RWPE2 (cell line): ENCODE data around the gene IGFBP3.
A peak's percentile ranks its signal among the peaks of the same experiment; 100 is the strongest.

Experiments used
- ATAC-seq: fragments of 200-7000 bp; cut with Tn5 transposase; 3 replicates; pipeline ENCODE4 v1.9.1; 2021; ENCODE audit warnings: low read depth
- DNase-seq: peaks from one replicate; pipeline ENCODE4 v3.0.0-alpha.2; 2020; ENCODE audit warnings: low spot score
- H3K27ac ChIP-seq: fragments of 450-650 bp; 2 replicates; pipeline ENCODE4 v1.5.1; 2017; ENCODE audit warnings: mild to moderate bottlenecking; ENCODE audit not compliant: poor library complexity, severe bottlenecking
- H3K27me3 ChIP-seq: fragments of 250-450 bp; sonication (Bioruptor Pico); 2 replicates; pipeline ENCODE4 v1.5.1; 2021; ENCODE audit warnings: mild to moderate bottlenecking, moderate library complexity; ENCODE audit not compliant: insufficient read depth, poor library complexity, severe bottlenecking
- H3K36me3 ChIP-seq: fragments of 250-450 bp; sonication (Bioruptor Pico); 2 replicates; pipeline ENCODE4 v1.5.1; 2020; ENCODE audit warnings: low read depth, mild to moderate bottlenecking, moderate library complexity
- H3K4me1 ChIP-seq: fragments of 250-450 bp; sonication (Bioruptor Pico); 2 replicates; pipeline ENCODE4 v1.5.1; 2021; ENCODE audit warnings: mild to moderate bottlenecking, moderate library complexity; ENCODE audit not compliant: insufficient read depth, poor library complexity, severe bottlenecking
- H3K4me3 ChIP-seq: fragments of 250-450 bp; sonication (Bioruptor Pico); 2 replicates; pipeline ENCODE4 v1.5.1; 2021; ENCODE audit warnings: mild to moderate bottlenecking, moderate library complexity; ENCODE audit not compliant: severe bottlenecking
- H3K9me3 ChIP-seq: fragments of 250-450 bp; sonication (Bioruptor Pico); 2 replicates; pipeline ENCODE4 v1.5.1; 2021; ENCODE audit warnings: mild to moderate bottlenecking, moderate library complexity; ENCODE audit not compliant: severe bottlenecking
- CTCF ChIP-seq: fragments of 450-650 bp; IDR thresholded peaks from one replicate; pipeline ENCODE4 v1.5.1; 2017; ENCODE audit warnings: mild to moderate bottlenecking, moderate library complexity; ENCODE audit not compliant: poor library complexity, severe bottlenecking

IGFBP3 gene

GRCh38 chr7:45878457-45879144, 42.5 kb downstream of the IGFBP3 start:
- no peak for ATAC-seq
- Histone ChIP-seq H3K27ac (no peak overlapping the region), H3K4me1 (no peaks in the 10 kb centered on the region), H3K36me3 (no peaks in the 10 kb centered on the region), H3K9me3 (no peaks in the 10 kb centered on the region), H3K4me3 (no peak overlapping the region), H3K27me3 (no peaks in the 10 kb centered on the region)
- no peak for DNase-seq
- TF ChIP-seq CTCF, result no peak

GRCh38 chr7:45876519-45876918, 44.6 kb downstream of the IGFBP3 start:
- no peak for TF ChIP-seq CTCF
- DNase-seq (no peak), ATAC-seq (no peak)
- Histone ChIP-seq H3K27me3 (no peaks in the 10 kb centered on the region), H3K4me1 (no peaks in the 10 kb centered on the region), H3K9me3 (no peaks in the 10 kb centered on the region), H3K36me3 (no peaks in the 10 kb centered on the region), H3K27ac (no peak overlapping the region), H3K4me3 (no peak overlapping the region)

DNA sequence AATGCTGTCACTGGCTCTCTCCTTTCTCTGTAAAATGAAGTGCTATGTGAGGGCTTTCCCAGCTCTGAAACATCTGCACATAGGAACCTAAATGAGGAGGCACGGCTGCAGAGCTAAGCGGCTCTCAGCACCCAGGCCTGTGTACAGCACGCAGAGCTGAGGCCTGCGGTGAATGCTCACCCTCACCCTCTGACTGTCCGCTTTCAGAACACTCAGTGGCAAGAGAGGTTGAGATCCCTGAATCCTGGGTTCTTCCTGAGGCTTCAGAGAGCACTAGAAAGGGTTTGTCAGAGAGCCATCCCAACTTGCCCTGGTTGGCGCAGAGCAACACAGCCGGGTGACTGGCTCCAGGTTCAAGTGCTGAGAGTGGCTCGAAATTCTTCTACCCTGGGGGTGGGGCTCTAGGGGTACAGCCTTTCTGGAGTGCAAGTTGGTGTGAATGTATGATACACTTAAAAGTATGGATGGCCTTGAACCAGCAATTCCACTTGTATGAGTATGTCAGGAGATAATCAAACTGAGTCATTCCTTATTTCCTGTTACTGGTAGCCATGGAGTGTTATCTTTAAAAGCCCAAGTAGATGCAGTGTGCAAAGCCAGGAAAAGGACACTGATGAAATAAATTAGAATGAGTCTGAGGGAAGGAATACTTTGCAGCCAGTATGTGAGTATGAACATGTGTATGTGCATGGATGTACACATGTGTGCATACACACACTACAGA, 46.5 kb downstream of the IGFBP3 start:
- ATAC-seq (peak; percentile 87), DNase-seq (no peak)

DNA sequence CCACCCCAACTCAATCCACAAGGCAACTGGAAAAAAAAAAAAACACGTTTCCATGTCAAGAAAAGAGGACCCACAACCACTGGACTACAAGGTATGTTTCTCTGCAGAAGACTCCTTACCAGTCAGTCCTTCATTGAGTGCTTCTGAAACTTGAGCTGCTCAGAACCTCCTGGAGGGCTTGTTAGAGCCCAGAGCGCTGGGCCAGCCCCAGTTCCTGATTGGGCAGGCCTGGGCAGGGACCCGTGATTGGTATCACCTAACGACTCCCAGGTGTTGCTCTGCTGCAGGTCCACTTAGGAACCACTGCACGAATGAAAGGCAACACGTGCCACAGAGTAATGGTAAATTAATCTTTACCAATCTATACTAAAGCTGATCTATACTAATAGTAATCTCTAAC, 47.7 kb downstream of the IGFBP3 start:
- Histone ChIP-seq H3K9me3 (no peaks in the 10 kb centered on the region), H3K36me3 (no peaks in the 10 kb centered on the region), H3K4me1 (no peaks in the 10 kb centered on the region), H3K27me3 (no peaks in the 10 kb centered on the region), H3K27ac (no peak overlapping the region), H3K4me3 (no peak overlapping the region)
- TF ChIP-seq CTCF, result no peak
- DNase-seq (no peak), ATAC-seq (no peak)

More for the DNA sequence above, 46.5 kb downstream of the IGFBP3 start:
- no peaks in the 10 kb centered on the region for H3K9me3 ChIP-seq
- no peak overlapping the region for H3K27ac ChIP-seq
- TF ChIP-seq CTCF, result no peak
- no peak overlapping the region for H3K4me3 ChIP-seq
- H3K4me1 ChIP-seq, result no peaks in the 10 kb centered on the region
- H3K27me3 ChIP-seq, result no peaks in the 10 kb centered on the region
- H3K36me3 ChIP-seq, result no peaks in the 10 kb centered on the region

DNA sequence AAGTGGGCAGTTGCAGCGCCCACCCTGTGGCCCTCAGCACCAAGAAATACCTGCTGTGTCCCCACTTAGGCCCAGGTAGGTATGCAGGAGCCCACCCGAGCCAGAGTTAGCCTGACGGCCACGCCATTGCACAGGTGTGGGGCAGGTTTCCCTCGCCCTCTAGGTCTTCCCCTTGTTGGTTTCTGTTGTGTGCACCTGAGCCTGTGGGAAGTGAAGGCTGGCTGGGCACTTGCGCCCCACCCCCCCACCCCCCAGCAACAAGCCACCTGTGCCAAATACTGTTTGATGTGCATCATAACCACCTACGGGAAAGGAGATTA, 48.1 kb downstream of the IGFBP3 start, which contains the start of gene CCDC201:
CCDC201 (minus strand) TSS at position 48 of the 320 bp plus-strand sequence. CDS start 75 bp downstream, outside the sequence.
- Histone ChIP-seq H3K4me1 (no peaks in the 10 kb centered on the region), H3K27ac (no peak within 1 kb of the TSS), H3K27me3 (no peaks in the 10 kb centered on the region), H3K36me3 (no peaks in the 10 kb centered on the region), H3K4me3 (no peak within 1 kb of the TSS), H3K9me3 (no peaks in the 10 kb centered on the region)
- no peak for TF ChIP-seq CTCF
- ATAC-seq (no peak), DNase-seq (no peak)
